G401.6 (cell line): Measurements from ENCODE around the gene ECI1.
"Not testable (repeated sequence)": the region's sequence is repeated elsewhere in the genome, so short reads cannot be mapped to it uniquely, and the experiment has no call there.

Experiments used
- FAIRE-seq: peaks from 2 replicates; lab custom pipeline; 2012; peaks lifted over from hg19 to GRCh38; lab: Jason Lieb, UNC

Gene ECI1

GRCh38 chr16:2278956-2279800, 27.8 kb upstream of the ECI1 start:
- FAIRE-seq, result no peak

GRCh38 chr16:2278272-2278608, 26.9 kb upstream of the ECI1 start:
- no peak for FAIRE-seq

GRCh38 chr16:2277466-2278271, 26.3 kb upstream of the ECI1 start:
- FAIRE-seq, result no peak

GRCh38 chr16:2276368-2277195, 25.2 kb upstream of the ECI1 start:
- no peak for FAIRE-seq

GRCh38 chr16:2275476-2276367, 24.3 kb upstream of the ECI1 start:
- no peak for FAIRE-seq

GRCh38 chr16:2273931-2274330, 22.5 kb upstream of the ECI1 start:
- FAIRE-seq, result no peak

- no peak for FAIRE-seq
Measured at GRCh38 chr16:2273484-2273883, 22.1 kb upstream of the ECI1 start.

- FAIRE-seq, result no peak
Measured at GRCh38 chr16:2271848-2272461, 20.6 kb upstream of the ECI1 start.

- no peak for FAIRE-seq
Measured at GRCh38 chr16:2270588-2271470, 19.4 kb upstream of the ECI1 start.

- FAIRE-seq, result no peak
Measured at GRCh38 chr16:2270070-2270462, 18.7 kb upstream of the ECI1 start.

- FAIRE-seq, result peak; percentile 27
Measured at GRCh38 chr16:2267913-2268666, 16.7 kb upstream of the ECI1 start, which contains the start of gene RNPS1. TSS of gene RNPS1 (minus strand) at chr16:2268126. CDS start at chr16:2264643, 3,483 bp downstream.

GRCh38 chr16:2267505-2267912, 16.1 kb upstream of the ECI1 start:
- FAIRE-seq, result not testable (repeated sequence)

- FAIRE-seq, result not testable (repeated sequence)
Measured at GRCh38 chr16:2266887-2267286, 15.5 kb upstream of the ECI1 start.

- FAIRE-seq, result not testable (repeated sequence)
Measured at GRCh38 chr16:2263026-2263425, 11.6 kb upstream of the ECI1 start.

- no peak for FAIRE-seq
Measured at GRCh38 chr16:2260250-2260649, 8.9 kb upstream of the ECI1 start.

- FAIRE-seq, result not testable (repeated sequence)
Measured at GRCh38 chr16:2258530-2258929, 7.1 kb upstream of the ECI1 start.

GRCh38 chr16:2257726-2258125, 6.3 kb upstream of the ECI1 start:
- no peak for FAIRE-seq

GRCh38 chr16:2256531-2257140, 5.2 kb upstream of the ECI1 start:
- no peak for FAIRE-seq

GRCh38 chr16:2253293-2253692, 1.9 kb upstream of the ECI1 start:
- no peak for FAIRE-seq
